ENCODE measurements around the gene DPYD. TPM values are rescaled to one million over a fixed set of nuclear protein-coding genes. Genes with fewer than 3 reads are reported as not detected.
"Not testable (repeated sequence)": the region's sequence is repeated elsewhere in the genome, so short reads cannot be mapped to it uniquely, and the experiment has no call there.

The DPYD gene
- total and polyA plus RNA-seq, 4 experiments from 2014 or later: 49.7 to 58.4 (median 51.9) TPM

DNA sequence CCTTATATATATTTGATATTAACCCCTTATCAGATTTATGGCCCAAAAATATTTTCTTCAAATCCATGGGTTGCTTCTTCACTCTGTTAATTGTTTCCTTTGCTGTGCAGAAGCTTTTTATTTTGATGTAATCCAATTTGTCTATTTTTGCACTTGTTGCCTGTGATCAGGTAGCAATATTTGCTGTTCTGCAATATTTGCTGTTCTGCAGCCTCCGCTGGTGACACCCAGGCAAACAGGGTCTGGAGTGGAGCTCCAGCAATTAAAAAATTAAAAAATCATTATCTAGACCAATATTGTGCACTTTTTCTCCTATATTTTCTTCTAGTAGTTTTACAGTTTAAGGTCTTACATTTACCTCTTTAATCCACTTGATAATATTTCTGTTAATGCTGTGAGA, 564.5 kb downstream of the DPYD start:
- no peak overlapping the region for H3K27ac Mint-ChIP-seq
- Histone ChIP-seq H3K36me3 (ENCODE audit: insufficient read depth, low read length) (no peaks in the 10 kb centered on the region), H3K9me3 (ENCODE audit: control insufficient read depth in 1 of 2, low read length in 2 of 2) (no peaks in the 10 kb centered on the region), H3K27me3 (ENCODE audit: insufficient read depth, low read length) (no peaks in the 10 kb centered on the region), H3K4me1 (ENCODE audit: insufficient read depth, low read length) (no peaks in the 10 kb centered on the region), H3K4me3 (ENCODE audit: low read length in 2 of 2) (no peak overlapping the region), H3K27ac (ENCODE audit: low read depth, low read length) (no peak overlapping the region)
- POLR2A ChIA-PET (ENCODE audit: partially characterized antibody): no interaction called here
- no peak overlapping the region for H3K4me3 Mint-ChIP-seq
- peaks cover 0 to 6% (median 3%) of the 10 kb centered on the region in 8 donors for H3K9me3 Mint-ChIP-seq
- no peaks in the 10 kb centered on the region for H3K27me3 Mint-ChIP-seq
- CTCF ChIA-PET (ENCODE audit: partially characterized antibody): no interaction called here
- intact Hi-C loops (cut with micrococcal nuclease): no loop called here
- peaks cover 36 to 67% of the 10 kb centered on the region in 2 donors for H3K36me3 Mint-ChIP-seq
- H3K4me1 Mint-ChIP-seq: peaks cover 0 to 4% (median 0%) of the 10 kb centered on the region in 4 donors
- DNase-seq: no peak

DNA sequence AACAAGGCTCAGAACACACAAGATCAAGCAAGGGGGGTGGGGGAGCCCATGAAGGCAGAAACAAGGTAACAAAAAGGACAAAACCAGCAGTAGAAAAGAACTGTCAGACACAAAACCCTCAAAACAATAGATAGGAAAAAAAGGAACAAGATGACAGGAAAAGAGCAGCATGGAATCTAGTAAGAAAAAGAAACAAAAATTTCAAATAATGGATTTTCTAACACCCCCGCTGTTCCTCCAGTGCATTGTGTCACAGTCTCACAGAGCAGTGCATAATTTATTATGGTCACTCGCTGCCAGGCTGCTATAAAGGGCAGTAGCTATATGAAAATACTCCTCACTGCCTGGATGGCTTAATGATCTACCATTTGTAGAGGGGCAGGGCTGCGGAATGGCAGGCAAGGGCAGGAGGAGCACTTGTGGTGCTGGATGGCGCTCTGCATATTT, 567.9 kb downstream of the DPYD start:
- peaks cover 36 to 56% of the 10 kb centered on the region in 2 donors for H3K36me3 Mint-ChIP-seq
- POLR2A ChIA-PET (ENCODE audit: partially characterized antibody): no interaction called here
- intact Hi-C loops (cut with micrococcal nuclease): no loop called here
- CTCF ChIA-PET (ENCODE audit: partially characterized antibody): no interaction called here
- H3K4me3 Mint-ChIP-seq: no peak overlapping the region
- DNase-seq: no peak
- Histone ChIP-seq H3K4me1 (ENCODE audit: insufficient read depth, low read length) (no peaks in the 10 kb centered on the region), H3K9me3 (ENCODE audit: control insufficient read depth in 1 of 2, low read length in 2 of 2) (no peaks in the 10 kb centered on the region), H3K27ac (ENCODE audit: low read depth, low read length) (no peak overlapping the region), H3K36me3 (ENCODE audit: insufficient read depth, low read length) (no peaks in the 10 kb centered on the region), H3K4me3 (ENCODE audit: low read length in 2 of 2) (no peak overlapping the region), H3K27me3 (ENCODE audit: insufficient read depth, low read length) (no peaks in the 10 kb centered on the region)
- no peaks in the 10 kb centered on the region for H3K27me3 Mint-ChIP-seq
- peaks cover 0 to 3% (median 0%) of the 10 kb centered on the region in 8 donors for H3K9me3 Mint-ChIP-seq
- peaks cover 0 to 1% (median 0%) of the 10 kb centered on the region in 4 donors for H3K4me1 Mint-ChIP-seq
- H3K27ac Mint-ChIP-seq: no peak overlapping the region

DNA sequence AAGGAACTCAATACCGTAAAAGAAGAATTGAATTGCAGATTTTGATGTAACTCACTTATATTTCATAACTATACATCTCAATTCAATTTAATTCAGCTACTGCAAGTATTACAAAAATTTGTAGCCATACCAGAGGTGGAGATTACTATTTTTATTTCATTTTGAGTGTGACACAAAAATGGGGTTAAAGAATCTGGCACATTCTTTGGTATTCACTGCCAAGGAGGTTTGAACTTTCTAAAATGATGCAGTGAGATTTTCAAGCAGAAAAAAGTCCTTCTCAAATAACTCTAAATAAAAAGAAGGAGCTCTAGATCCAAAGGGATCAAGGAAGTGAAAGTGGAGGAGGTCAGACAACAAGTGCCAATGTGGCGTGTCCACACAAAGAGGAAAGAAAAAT, 569.0 kb downstream of the DPYD start:
- H3K4me3 ChIP-seq (ENCODE audit: low read length in 2 of 2): no peak overlapping the region
- no peak overlapping the region for H3K4me3 Mint-ChIP-seq
- peaks cover 0 to 1% (median 0%) of the 10 kb centered on the region in 4 donors for H3K4me1 Mint-ChIP-seq
- H3K27me3 ChIP-seq (ENCODE audit: insufficient read depth, low read length): no peaks in the 10 kb centered on the region
- no peak for DNase-seq
- H3K9me3 Mint-ChIP-seq: peaks cover 0 to 3% (median 0%) of the 10 kb centered on the region in 8 donors
- H3K4me1 ChIP-seq (ENCODE audit: insufficient read depth, low read length): no peaks in the 10 kb centered on the region
- H3K36me3 ChIP-seq (ENCODE audit: insufficient read depth, low read length): no peaks in the 10 kb centered on the region
- ChIA-PET CTCF (ENCODE audit: partially characterized antibody) (no interaction called here), POLR2A (ENCODE audit: partially characterized antibody) (no interaction called here)
- H3K9me3 ChIP-seq (ENCODE audit: control insufficient read depth in 1 of 2, low read length in 2 of 2): no peaks in the 10 kb centered on the region
- no peak overlapping the region for H3K27ac ChIP-seq (ENCODE audit: low read depth, low read length)
- intact Hi-C loops (cut with micrococcal nuclease): no loop called here
- H3K27ac Mint-ChIP-seq: no peak overlapping the region
- peaks cover 33 to 51% of the 10 kb centered on the region in 2 donors for H3K36me3 Mint-ChIP-seq
- no peaks in the 10 kb centered on the region for H3K27me3 Mint-ChIP-seq

DNA sequence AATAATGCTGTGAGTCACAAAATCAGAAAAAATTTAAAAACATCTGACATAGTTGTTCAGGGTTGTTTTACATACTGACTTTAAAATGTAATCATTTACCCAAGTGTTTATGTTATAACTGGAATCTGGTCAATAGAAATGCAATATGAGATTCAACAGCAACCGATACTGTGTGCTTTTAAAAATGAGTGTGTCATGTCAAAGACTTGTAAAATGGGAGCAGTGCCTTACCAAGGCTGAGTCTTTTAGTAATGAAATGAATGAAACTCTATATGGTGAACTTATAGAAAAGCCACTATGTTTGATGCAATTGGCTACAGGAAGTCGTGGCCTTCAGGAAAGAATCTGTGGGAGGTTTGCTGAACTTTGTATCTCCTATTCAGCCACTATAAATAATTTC, 570.2 kb downstream of the DPYD start:
- H3K4me3 ChIP-seq (ENCODE audit: low read length in 2 of 2): no peak overlapping the region
- peaks cover 28 to 51% of the 10 kb centered on the region in 2 donors for H3K36me3 Mint-ChIP-seq
- no peaks in the 10 kb centered on the region for H3K27me3 Mint-ChIP-seq
- no peak overlapping the region for H3K27ac Mint-ChIP-seq
- no peaks in the 10 kb centered on the region for H3K9me3 ChIP-seq (ENCODE audit: control insufficient read depth in 1 of 2, low read length in 2 of 2)
- H3K27me3 ChIP-seq (ENCODE audit: insufficient read depth, low read length): no peaks in the 10 kb centered on the region
- H3K36me3 ChIP-seq (ENCODE audit: insufficient read depth, low read length): no peaks in the 10 kb centered on the region
- no peaks in the 10 kb centered on the region for H3K4me1 ChIP-seq (ENCODE audit: insufficient read depth, low read length)
- intact Hi-C loops (cut with micrococcal nuclease): no loop called here
- peaks cover 0 to 3% (median 0%) of the 10 kb centered on the region in 8 donors for H3K9me3 Mint-ChIP-seq
- no peak overlapping the region for H3K4me3 Mint-ChIP-seq
- ChIA-PET CTCF (ENCODE audit: partially characterized antibody) (no interaction called here), POLR2A (ENCODE audit: partially characterized antibody) (no interaction called here)
- DNase-seq: no peak
- H3K27ac ChIP-seq (ENCODE audit: low read depth, low read length): no peak overlapping the region
- peaks cover 0 to 1% (median 0%) of the 10 kb centered on the region in 4 donors for H3K4me1 Mint-ChIP-seq

DNA sequence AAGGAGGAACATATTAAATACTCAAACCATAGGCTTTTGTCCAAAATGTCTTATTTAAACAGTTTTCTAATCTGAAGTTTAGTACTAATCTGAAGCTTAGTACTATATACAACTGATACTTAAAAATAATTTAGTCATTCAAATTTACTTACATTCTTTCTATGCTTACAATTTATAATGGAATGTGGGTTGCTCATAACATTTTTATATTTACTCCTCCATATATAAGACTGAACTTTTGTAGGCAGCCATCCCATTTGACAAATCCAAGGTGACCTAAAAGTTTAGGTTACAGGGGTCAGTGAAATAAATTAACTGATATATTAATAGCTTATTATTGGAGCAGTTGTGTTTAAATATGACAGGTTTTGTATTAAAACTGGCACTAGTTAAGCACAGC, 570.6 kb downstream of the DPYD start:
- peaks cover 0 to 1% (median 0%) of the 10 kb centered on the region in 4 donors for H3K4me1 Mint-ChIP-seq
- no peak overlapping the region for H3K27ac Mint-ChIP-seq
- ChIA-PET CTCF (ENCODE audit: partially characterized antibody) (no interaction called here), POLR2A (ENCODE audit: partially characterized antibody) (no interaction called here)
- intact Hi-C loops (cut with micrococcal nuclease): no loop called here
- Histone ChIP-seq H3K4me3 (ENCODE audit: low read length in 2 of 2) (no peak overlapping the region), H3K9me3 (ENCODE audit: control insufficient read depth in 1 of 2, low read length in 2 of 2) (no peaks in the 10 kb centered on the region), H3K27ac (ENCODE audit: low read depth, low read length) (no peak overlapping the region), H3K4me1 (ENCODE audit: insufficient read depth, low read length) (no peaks in the 10 kb centered on the region), H3K27me3 (ENCODE audit: insufficient read depth, low read length) (no peaks in the 10 kb centered on the region), H3K36me3 (ENCODE audit: insufficient read depth, low read length) (no peaks in the 10 kb centered on the region)
- no peak for DNase-seq
- H3K4me3 Mint-ChIP-seq: no peak overlapping the region
- H3K36me3 Mint-ChIP-seq: peaks cover 24 to 49% of the 10 kb centered on the region in 2 donors
- H3K9me3 Mint-ChIP-seq: peaks cover 0 to 3% (median 0%) of the 10 kb centered on the region in 8 donors
- no peaks in the 10 kb centered on the region for H3K27me3 Mint-ChIP-seq

DNA sequence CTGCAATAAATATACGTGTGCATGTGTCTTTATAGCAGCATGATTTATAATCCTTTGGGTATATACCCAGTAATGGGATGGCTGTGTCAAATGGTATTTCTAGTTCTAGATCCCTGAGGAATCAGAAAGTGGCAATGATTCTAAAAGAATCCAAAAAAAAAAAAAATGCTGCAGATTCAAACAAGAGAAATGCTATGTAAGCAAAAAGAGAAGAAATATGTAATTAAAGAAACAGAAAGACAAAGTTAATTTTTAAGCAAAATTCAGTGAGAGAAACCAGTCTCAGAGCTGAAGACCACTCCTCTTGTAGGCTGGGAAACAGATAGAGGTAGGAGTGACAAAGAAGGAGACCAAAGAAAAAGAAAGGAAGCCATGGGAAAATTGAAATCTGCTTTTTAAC, 571.0 kb downstream of the DPYD start:
- H3K4me3 ChIP-seq (ENCODE audit: low read length in 2 of 2); H3K27me3 ChIP-seq (ENCODE audit: insufficient read depth, low read length); H3K4me3 Mint-ChIP-seq; CTCF ChIA-PET (ENCODE audit: partially characterized antibody); H3K27ac Mint-ChIP-seq; H3K36me3 ChIP-seq (ENCODE audit: insufficient read depth, low read length); H3K4me1 Mint-ChIP-seq; H3K9me3 ChIP-seq (ENCODE audit: control insufficient read depth in 1 of 2, low read length in 2 of 2); H3K27me3 Mint-ChIP-seq; DNase-seq; POLR2A ChIA-PET (ENCODE audit: partially characterized antibody); H3K27ac ChIP-seq (ENCODE audit: low read depth, low read length); H3K9me3 Mint-ChIP-seq; intact Hi-C loops (cut with micrococcal nuclease); H3K4me1 ChIP-seq (ENCODE audit: insufficient read depth, low read length): not testable (repeated sequence)
- peaks cover 24 to 49% of the 10 kb centered on the region in 2 donors for H3K36me3 Mint-ChIP-seq

DNA sequence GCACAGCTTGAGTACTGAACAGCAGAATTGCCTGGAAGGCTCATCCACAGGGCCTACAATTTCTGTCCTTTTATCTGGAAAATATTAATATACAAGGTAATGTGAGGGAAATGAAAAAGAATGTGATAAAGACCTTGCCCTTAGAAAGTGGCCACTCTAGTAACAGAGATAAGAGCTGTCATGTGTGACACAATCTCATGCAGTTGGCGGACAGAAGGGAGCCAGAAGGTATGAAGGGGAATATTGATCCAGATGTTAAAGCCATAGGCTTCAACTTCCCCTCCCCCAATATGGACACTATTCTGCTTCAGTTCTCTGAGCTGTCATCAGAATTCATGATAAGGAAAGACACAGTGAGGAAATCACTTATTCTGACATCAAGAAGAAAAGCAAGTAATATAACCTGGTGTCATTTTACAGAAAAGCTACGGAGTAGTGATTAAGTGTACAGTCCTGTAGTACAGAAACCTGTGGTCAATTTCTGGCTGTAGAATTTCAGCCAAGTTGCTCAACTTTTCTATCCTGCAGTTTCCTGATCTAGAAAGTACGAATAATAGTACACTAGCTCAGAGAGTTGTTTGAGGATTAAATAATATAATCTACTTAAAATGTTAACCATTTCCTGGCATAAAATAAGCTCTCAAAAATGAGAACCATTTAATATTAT, 572.1 kb downstream of the DPYD start:
- CTCF ChIA-PET (ENCODE audit: partially characterized antibody): no interaction called here
- Histone ChIP-seq H3K4me3 (ENCODE audit: low read length in 2 of 2) (no peak overlapping the region), H3K9me3 (ENCODE audit: control insufficient read depth in 1 of 2, low read length in 2 of 2) (no peaks in the 10 kb centered on the region), H3K27ac (ENCODE audit: low read depth, low read length) (no peak overlapping the region), H3K4me1 (ENCODE audit: insufficient read depth, low read length) (no peaks in the 10 kb centered on the region), H3K27me3 (ENCODE audit: insufficient read depth, low read length) (no peaks in the 10 kb centered on the region), H3K36me3 (ENCODE audit: insufficient read depth, low read length) (no peaks in the 10 kb centered on the region)
- POLR2A ChIA-PET (ENCODE audit: partially characterized antibody): no interaction called here
- Mint-ChIP-seq H3K36me3 (peaks cover 26 to 47% of the 10 kb centered on the region in 2 donors), H3K9me3 (peaks cover 0 to 3% (median 0%) of the 10 kb centered on the region in 8 donors), H3K4me3 (no peak overlapping the region), H3K27me3 (no peaks in the 10 kb centered on the region), H3K4me1 (no peaks in the 10 kb centered on the region), H3K27ac (no peak overlapping the region)
- intact Hi-C loops (cut with micrococcal nuclease): no loop called here
- no peak for DNase-seq

All from CD4-positive, alpha-beta memory T cell (primary cell).